IMR-90 (cell line): ENCODE measurements around the gene CXorf65. TPM values are rescaled to one million over a fixed set of nuclear protein-coding genes. Genes with fewer than 3 reads are reported as not detected.

ENCODE experiments used
- ATAC-seq: fragments of 200-7000 bp; cut with Tn5 transposase; 2 replicates; pipeline ENCODE4 v1.9.1; 2020; ENCODE audit warnings: low read depth, mild to moderate bottlenecking, moderate library complexity
- BruUV-seq: library from RNA; stranded (reverse); fragments of 400-500 nt; replicated peaks from 2 replicates; lab custom pipeline; 2021; lab: Mats Ljungman, UMichigan
- CTCF ChIA-PET: fragments of 300-600 bp; formaldehyde crosslinking; extraction: SDS; loops from one replicate; lab custom pipeline; 2021; ENCODE audit warnings: antibody characterized with exemption; lab: Yijun Ruan, JAX
- POLR2A ChIA-PET: fragments of 300-600 bp; sonication (Branson Sonifier 250); formaldehyde crosslinking; loops from one replicate; lab custom pipeline; 2022; ENCODE audit warnings: antibody characterized with exemption; ENCODE audit not compliant: unreplicated experiment; lab: Charles Lee
- DNase-seq: peaks from one replicate; pipeline ENCODE4 v3.0.0; 2013
- H2AFZ ChIP-seq: replicated peaks from 2 replicates; pipeline ENCODE3; 2013; ENCODE audit warnings: low read length, mild to moderate bottlenecking; ENCODE audit not compliant: poor library complexity
- H2AK5ac ChIP-seq: 2 replicates; pipeline ENCODE4 v1.6.1; 2013; ENCODE audit warnings: low read depth, low read length, inconsistent platforms
- H2AK9ac ChIP-seq: replicated peaks from 2 replicates; pipeline ENCODE3; 2013; ENCODE audit warnings: mild to moderate bottlenecking, low read depth, low read length, moderate library complexity; ENCODE audit not compliant: poor library complexity
- H2BK120ac ChIP-seq: 2 replicates; pipeline ENCODE4 v1.6.1; 2013; ENCODE audit warnings: low read depth, low read length, inconsistent platforms
- H2BK15ac ChIP-seq: 3 replicates; pipeline ENCODE4 v1.6.1; 2013; ENCODE audit warnings: low read depth, low read length, inconsistent platforms
- H2BK20ac ChIP-seq: 2 replicates; pipeline ENCODE4 v1.6.1; 2013; ENCODE audit warnings: low read depth, mild to moderate bottlenecking, inconsistent platforms, low read length, moderate library complexity
- H2BK5ac ChIP-seq: 2 replicates; pipeline ENCODE4 v1.6.1; 2013; ENCODE audit warnings: mild to moderate bottlenecking, low read depth, low read length, inconsistent platforms; ENCODE audit not compliant: poor library complexity, severe bottlenecking
- H3K14ac ChIP-seq: replicated peaks from 2 replicates; pipeline ENCODE4 v1.6.1; 2013; ENCODE audit warnings: low read depth, low read length, inconsistent platforms
- H3K18ac ChIP-seq: 2 replicates; pipeline ENCODE4 v1.6.1; 2013; ENCODE audit warnings: low read depth, low read length, control low read depth
- H3K23ac ChIP-seq: 2 replicates; pipeline ENCODE4 v1.6.1; 2013; ENCODE audit warnings: low read depth, low read length, inconsistent platforms
- H3K27ac ChIP-seq: 2 replicates; pipeline ENCODE4 v1.5.1; 2013; ENCODE audit warnings: mild to moderate bottlenecking, control low read depth, low read length; ENCODE audit not compliant: insufficient read depth
- H3K27me3 ChIP-seq: 2 replicates; pipeline ENCODE4 v1.6.1; 2013; ENCODE audit warnings: low read length; ENCODE audit not compliant: control insufficient read depth, insufficient read depth
- H3K36me3 ChIP-seq: 2 replicates; pipeline ENCODE4 v1.6.1; 2013; ENCODE audit warnings: low read length, mixed read lengths; ENCODE audit not compliant: control insufficient read depth, insufficient read depth
- H3K4ac ChIP-seq: 2 replicates; pipeline ENCODE4 v1.6.1; 2013; ENCODE audit warnings: low read depth, low read length, inconsistent platforms
- H3K4me1 ChIP-seq: 2 replicates; pipeline ENCODE4 v1.6.1; 2013; ENCODE audit warnings: low read length, mixed read lengths; ENCODE audit not compliant: control insufficient read depth, insufficient read depth
- H3K4me2 ChIP-seq: 2 replicates; pipeline ENCODE4 v1.6.1; 2013; ENCODE audit warnings: low read depth, mild to moderate bottlenecking, control low read depth, low read length, moderate library complexity
- H3K4me3 ChIP-seq: 2 replicates; pipeline ENCODE4 v1.5.1; 2013; ENCODE audit warnings: low read depth, mild to moderate bottlenecking, control low read depth, low read length, moderate library complexity; ENCODE audit not compliant: insufficient read depth
- H3K56ac ChIP-seq: 2 replicates; pipeline ENCODE4 v1.6.1; 2013; ENCODE audit warnings: low read length, inconsistent platforms; ENCODE audit not compliant: insufficient read depth; ENCODE audit errors: extremely low read depth
- H3K79me1 ChIP-seq, 2 experiments: 2 replicates each; pipeline ENCODE4 v1.6.1; 2013; ENCODE audit warnings: low read length in 2 of 2, inconsistent platforms in 1 of 2, low read depth in 1 of 2
- H3K9ac ChIP-seq: 2 replicates; pipeline ENCODE4 v1.6.1; 2013; ENCODE audit warnings: low read depth, low read length, control low read depth
- H3K9me1 ChIP-seq: 2 replicates; pipeline ENCODE4 v1.6.1; 2013; ENCODE audit warnings: low read length, inconsistent platforms; ENCODE audit not compliant: insufficient read depth
- H3K9me3 ChIP-seq: 2 replicates; pipeline ENCODE4 v1.6.1; 2013; ENCODE audit warnings: low read length; ENCODE audit not compliant: control insufficient read depth, insufficient read depth
- H4K20me1 ChIP-seq: 2 replicates; pipeline ENCODE4 v1.6.1; 2013; ENCODE audit warnings: low read length, inconsistent platforms; ENCODE audit not compliant: insufficient read depth
- H4K5ac ChIP-seq: 2 replicates; pipeline ENCODE4 v1.6.1; 2013; ENCODE audit warnings: mild to moderate bottlenecking, low read depth, low read length, control low read depth
- H4K8ac ChIP-seq, 2 experiments: 2 replicates each; pipeline ENCODE4 v1.6.1; 2013; ENCODE audit warnings: low read depth in 2 of 2, low read length in 2 of 2, control low read depth in 1 of 2, inconsistent platforms in 1 of 2
- H4K91ac ChIP-seq: 2 replicates; pipeline ENCODE4 v1.6.1; 2013; ENCODE audit warnings: low read depth, low read length, inconsistent platforms; ENCODE audit not compliant: insufficient read depth
- BHLHE40 ChIP-seq: fragments of 150-350 bp; IDR thresholded peaks from 2 replicates; pipeline ENCODE4 v1.6.1; 2016; ENCODE audit warnings: mild to moderate bottlenecking, low read depth, low read length
- CEBPB ChIP-seq: IDR thresholded peaks from 2 replicates; pipeline ENCODE4 v1.6.1; 2012; ENCODE audit warnings: low read depth, low read length, improper control_type of control experiment
- CHD1 ChIP-seq: IDR thresholded peaks from 2 replicates; pipeline ENCODE4 v1.6.1; 2012; ENCODE audit warnings: low read depth, low read length, improper control_type of control experiment
- CTCF ChIP-seq: conservative IDR thresholded peaks from 2 replicates; pipeline ENCODE4 v1.5.1; 2012; ENCODE audit warnings: mild to moderate bottlenecking, low read depth, low read length, improper control_type of control experiment
- FOS ChIP-seq: fragments of 150-350 bp; IDR thresholded peaks from 2 replicates; pipeline ENCODE4 v1.6.1; 2016; ENCODE audit warnings: low read depth, low read length
- MAZ ChIP-seq: IDR thresholded peaks from 2 replicates; pipeline ENCODE4 v1.6.1; 2012; ENCODE audit warnings: low read depth, mild to moderate bottlenecking, low read length, improper control_type of control experiment, moderate library complexity, borderline replicate concordance
- MXI1 ChIP-seq: IDR thresholded peaks from 2 replicates; pipeline ENCODE4 v1.6.1; 2012; ENCODE audit warnings: low read depth, mild to moderate bottlenecking, low read length, moderate library complexity, borderline replicate concordance
- POLR2A ChIP-seq: IDR thresholded peaks from 2 replicates; pipeline ENCODE4 v1.6.1; 2012; ENCODE audit warnings: mild to moderate bottlenecking, low read depth, low read length
- RCOR1 ChIP-seq: IDR thresholded peaks from 2 replicates; pipeline ENCODE4 v1.6.1; 2012; ENCODE audit warnings: mild to moderate bottlenecking, low read length, improper control_type of control experiment; ENCODE audit not compliant: insufficient replicate concordance
- RFX5 ChIP-seq: IDR thresholded peaks from 2 replicates; pipeline ENCODE4 v1.8.0; 2012; ENCODE audit warnings: low read depth, mild to moderate bottlenecking, low read length, moderate library complexity
- SMC3 ChIP-seq: fragments of 150-350 bp; IDR thresholded peaks from 2 replicates; pipeline ENCODE4 v1.6.1; 2016; ENCODE audit warnings: low read depth, mild to moderate bottlenecking, antibody characterized with exemption, low read length, moderate library complexity
- WGBS, 2 experiments: methylation state at CpG; one replicate each; pipeline versions ENCODE4 v1.1.5 to v1.1.7; 2013; ENCODE audit warnings: missing lambda C conversion rate in 2 of 2; ENCODE audit not compliant: insufficient read length in 1 of 2; ENCODE audit errors: extremely low coverage in 2 of 2; 5-methylcytosine and 5-hydroxymethylcytosine counted together
- dilution Hi-C: fragments of 300-500 bp; cut with HindIII; formaldehyde crosslinking; loops from one replicate; pipeline ENCODE4 v1.14.3; 2018; ENCODE audit warnings: low sequenced_read_pairs; ENCODE audit not compliant: unreplicated experiment
- in situ Hi-C: fragments of 300-500 bp; cut with MboI; formaldehyde crosslinking; loops from 3 replicates; pipeline ENCODE4 v1.14.3; 2019; ENCODE audit warnings: low sequenced_read_pairs, inconsistent platforms, mixed read lengths
- intact Hi-C: fragments of 100-400 bp; cut with micrococcal nuclease; formaldehyde crosslinking; loops from 2 replicates; pipeline ENCODE4 v1.10.0; 2022
- polyA plus RNA-seq, 3 experiments: library from polyadenylated mRNA; depleted of rRNA; stranded (reverse); fragments of >200 nt; gene quantifications; 2 replicates each; pipeline ENCODE4 v1.2.3, GENCODE V29; 2012; ENCODE audit warnings: low replicate concordance in 1 of 3
- total RNA-seq: library from RNA; depleted of rRNA; stranded (reverse); fragments of >200 nt; gene quantifications from 2 replicates; pipeline ENCODE4 v1.2.3, GENCODE V29; 2012
- TF ChIP-seq, protein P1 (sequence below): fragments of 150-350 bp; IDR thresholded peaks from 2 replicates; pipeline ENCODE4 v1.6.1; 2016; ENCODE audit warnings: low read depth, mild to moderate bottlenecking, low read length, moderate library complexity, borderline replicate concordance

Gene CXorf65
- total and polyA plus RNA-seq, 2 of the 4 experiments (the other 2 are of a cell fraction), result not detected

DNA sequence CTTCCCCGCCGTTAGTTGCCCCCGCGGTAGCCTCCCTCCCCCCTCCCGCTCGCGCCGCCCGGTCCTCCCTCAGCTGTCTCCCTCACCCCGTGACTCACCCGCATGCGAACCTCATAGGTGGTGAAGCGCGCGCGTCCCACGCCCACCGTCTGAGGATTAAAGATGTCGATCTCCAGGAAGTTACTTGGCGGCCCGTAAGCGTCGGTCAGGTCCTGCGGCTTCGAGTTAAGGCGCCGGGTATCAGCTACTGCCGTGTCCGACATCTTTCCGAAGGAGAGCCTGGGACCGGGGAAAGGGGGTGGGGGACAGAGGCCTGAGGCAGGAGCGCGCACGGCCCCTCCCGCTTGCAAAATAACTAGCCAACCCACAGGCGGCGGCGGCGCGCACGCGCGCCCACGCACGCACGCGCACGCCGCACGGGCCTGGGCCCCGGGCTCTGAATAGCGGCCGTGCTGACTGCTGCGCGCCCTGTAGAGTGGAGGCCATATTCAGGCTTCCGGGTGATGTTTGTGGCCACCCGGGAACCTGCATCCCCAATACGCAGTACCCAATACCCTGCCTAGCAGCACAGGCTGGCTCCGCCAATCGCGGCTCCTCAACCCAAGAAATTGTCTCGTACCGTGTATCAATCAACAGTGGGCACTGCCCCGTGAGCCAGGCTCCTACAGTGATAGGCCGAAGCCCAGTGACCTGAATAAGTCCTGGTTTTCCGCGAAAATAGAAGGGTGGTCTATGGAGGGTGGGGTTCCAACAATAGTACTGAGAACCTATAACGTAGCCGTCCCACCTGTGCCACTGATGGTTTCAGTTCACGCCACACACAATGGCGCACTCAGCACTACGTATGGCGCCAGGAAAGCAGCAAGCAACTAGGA lies 38.3 kb downstream of the CXorf65 start, which contains the start of gene SNX12:
SNX12 (minus strand) TSS at position 291 of the 875 bp plus-strand sequence; CDS start at position 263, 28 bp downstream.
- Histone ChIP-seq H3K14ac (peak within 1 kb of the TSS; percentile 86), H3K56ac (peak within 1 kb of the TSS; percentile 72), H3K79me1 (no peaks in the 10 kb centered on the region), H4K5ac (peak within 1 kb of the TSS; percentile 91), H3K27ac (peak within 1 kb of the TSS; percentile 91), H3K4me1 (no peaks in the 10 kb centered on the region), H4K8ac (peak within 1 kb of the TSS; percentile 89 to 97), H4K20me1 (no peaks in the 10 kb centered on the region), H2BK5ac (peak within 1 kb of the TSS; percentile 86), H2AFZ (peak within 1 kb of the TSS; percentile 90), H3K36me3 (peaks cover 2% of the 10 kb centered on the region; the same call in 1 of the 2 replicates), H3K27me3 (peaks cover 1% of the 10 kb centered on the region), H2BK15ac (peak within 1 kb of the TSS; percentile 42; the same call in 1 of the 3 replicates), H2BK20ac (no peak within 1 kb of the TSS), H2BK120ac (peak within 1 kb of the TSS; percentile 43; the same call in 1 of the 2 replicates), H3K23ac (peak within 1 kb of the TSS; percentile 88), H3K4me2 (peak within 1 kb of the TSS; percentile 89), H3K18ac (peak within 1 kb of the TSS; percentile 40), H3K4ac (peak within 1 kb of the TSS; percentile 64), H3K9me3 (no peaks in the 10 kb centered on the region), H2AK9ac (peak within 1 kb of the TSS; percentile 66), H3K9ac (peak within 1 kb of the TSS; percentile 75), H2AK5ac (peak within 1 kb of the TSS; percentile 10; the same call in 1 of the 2 replicates), H3K4me3 (peak within 1 kb of the TSS; percentile 85), H4K91ac (peak within 1 kb of the TSS; percentile 60), H3K9me1 (no peaks in the 10 kb centered on the region)
- CTCF ChIA-PET, result no interaction called here
- no TSS peak for BruUV-seq
- in situ Hi-C loops, result no loop called here
- peak; percentile 94 for DNase-seq
- 75% methylated on average over 4 of the region's 73 CpGs; no CpG with 5 or more reads in 1 of the 2 experiments for WGBS, 2 experiments
- dilution Hi-C loops, result no loop called here
- POLR2A ChIA-PET, result interaction anchor here (0.6 kb wide), 1 partner anchor 268 kb away, joined by 5 read pairs; no protein-coding TSS in a partner anchor
- ATAC-seq, result peak; percentile 99
- intact Hi-C loops, result loop anchor here (2.0 to 5.0 kb wide), 2 partner anchors 29 to 59 kb away; no protein-coding TSS in a partner anchor
- TF ChIP-seq SMC3 (no peak), POLR2A (peak; percentile 34; the same call in 1 of the 2 replicates), BHLHE40 (peak; percentile 94), CTCF (no peak), CEBPB (peak; percentile 48; the same call in 1 of the 2 replicates), RFX5 (peak; percentile 75), MAZ (peak; percentile 73), CHD1 (no peak), FOS (peak; percentile 100), MXI1 (no peak), RCOR1 (no peak)
- TF ChIP-seq, protein P1, sequence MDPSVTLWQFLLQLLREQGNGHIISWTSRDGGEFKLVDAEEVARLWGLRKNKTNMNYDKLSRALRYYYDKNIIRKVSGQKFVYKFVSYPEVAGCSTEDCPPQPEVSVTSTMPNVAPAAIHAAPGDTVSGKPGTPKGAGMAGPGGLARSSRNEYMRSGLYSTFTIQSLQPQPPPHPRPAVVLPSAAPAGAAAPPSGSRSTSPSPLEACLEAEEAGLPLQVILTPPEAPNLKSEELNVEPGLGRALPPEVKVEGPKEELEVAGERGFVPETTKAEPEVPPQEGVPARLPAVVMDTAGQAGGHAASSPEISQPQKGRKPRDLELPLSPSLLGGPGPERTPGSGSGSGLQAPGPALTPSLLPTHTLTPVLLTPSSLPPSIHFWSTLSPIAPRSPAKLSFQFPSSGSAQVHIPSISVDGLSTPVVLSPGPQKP, result 0 out of 2 replicates have a peak, but pooled peaks have one; percentile 60
